Measurements from ENCODE around the gene HS6ST2. TPM values are rescaled to one million over a fixed set of nuclear protein-coding genes. Genes with fewer than 3 reads are reported as not detected.

HS6ST2 gene
- total RNA-seq, 1 donor from 2014 or later = 14.8 TPM

- H3K4me1 Mint-ChIP-seq (ENCODE audit: low read depth) = peaks cover 2% of the 10 kb centered on the region
- H3K27me3 Mint-ChIP-seq = peaks cover 3% of the 10 kb centered on the region
- no peak for TF ChIP-seq CTCF (IDR thresholded peaks at IDR 0.05; ENCODE audit: unreplicated experiment)
- no peak overlapping the region for H3K4me3 Mint-ChIP-seq (ENCODE audit: low read depth)
- no peaks in the 10 kb centered on the region for H3K36me3 Mint-ChIP-seq (ENCODE audit: insufficient read depth)
- no peaks in the 10 kb centered on the region for H3K9me3 Mint-ChIP-seq (ENCODE audit: low read depth)
- no peak for DNase-seq (ENCODE audit: low spot score, unreplicated experiment)
- H3K27ac Mint-ChIP-seq = no peak overlapping the region
These were observed 363.4 kb downstream of the HS6ST2 start for GRCh38 chrX:132594999-132595398.

GRCh38 chrX:132594129-132594528 lies 364.3 kb downstream of the HS6ST2 start:
- Mint-ChIP-seq H3K9me3 (ENCODE audit: low read depth) (no peaks in the 10 kb centered on the region), H3K4me1 (ENCODE audit: low read depth) (peaks cover 2% of the 10 kb centered on the region), H3K27ac (no peak overlapping the region), H3K4me3 (ENCODE audit: low read depth) (no peak overlapping the region), H3K27me3 (peaks cover 3% of the 10 kb centered on the region), H3K36me3 (ENCODE audit: insufficient read depth) (no peaks in the 10 kb centered on the region)
- no peak for DNase-seq (ENCODE audit: low spot score, unreplicated experiment)
- TF ChIP-seq CTCF (IDR thresholded peaks at IDR 0.05; ENCODE audit: unreplicated experiment) = no peak

- H3K9me3 Mint-ChIP-seq (ENCODE audit: low read depth) = no peaks in the 10 kb centered on the region
- no peak for DNase-seq (ENCODE audit: low spot score, unreplicated experiment)
- H3K27me3 Mint-ChIP-seq = peaks cover 3% of the 10 kb centered on the region
- H3K27ac Mint-ChIP-seq = no peak overlapping the region
- peaks cover 2% of the 10 kb centered on the region for H3K4me1 Mint-ChIP-seq (ENCODE audit: low read depth)
- H3K36me3 Mint-ChIP-seq (ENCODE audit: insufficient read depth) = no peaks in the 10 kb centered on the region
- TF ChIP-seq CTCF (IDR thresholded peaks at IDR 0.05; ENCODE audit: unreplicated experiment) = peak; percentile 47
- H3K4me3 Mint-ChIP-seq (ENCODE audit: low read depth) = no peak overlapping the region
These were observed 365.5 kb downstream of the HS6ST2 start for GRCh38 chrX:132592880-132593279.

GRCh38 chrX:132591719-132592275 lies 366.6 kb downstream of the HS6ST2 start:
- no peaks in the 10 kb centered on the region for H3K36me3 Mint-ChIP-seq (ENCODE audit: insufficient read depth)
- peaks cover 3% of the 10 kb centered on the region for H3K4me1 Mint-ChIP-seq (ENCODE audit: low read depth)
- TF ChIP-seq CTCF (IDR thresholded peaks at IDR 0.05; ENCODE audit: unreplicated experiment) = no peak
- no peak overlapping the region for H3K27ac Mint-ChIP-seq
- DNase-seq (ENCODE audit: low spot score, unreplicated experiment) = no peak
- H3K4me3 Mint-ChIP-seq (ENCODE audit: low read depth) = no peak overlapping the region
- H3K9me3 Mint-ChIP-seq (ENCODE audit: low read depth) = no peaks in the 10 kb centered on the region
- peaks cover 3% of the 10 kb centered on the region for H3K27me3 Mint-ChIP-seq

- H3K4me3 Mint-ChIP-seq (ENCODE audit: low read depth) = no peak overlapping the region
- no peak for TF ChIP-seq CTCF (IDR thresholded peaks at IDR 0.05; ENCODE audit: unreplicated experiment)
- no peaks in the 10 kb centered on the region for H3K9me3 Mint-ChIP-seq (ENCODE audit: low read depth)
- H3K36me3 Mint-ChIP-seq (ENCODE audit: insufficient read depth) = no peaks in the 10 kb centered on the region
- no peak for DNase-seq (ENCODE audit: low spot score, unreplicated experiment)
- no peak overlapping the region for H3K27ac Mint-ChIP-seq
- H3K27me3 Mint-ChIP-seq = peaks cover 3% of the 10 kb centered on the region
- H3K4me1 Mint-ChIP-seq (ENCODE audit: low read depth) = peaks cover 3% of the 10 kb centered on the region
These were observed 367.9 kb downstream of the HS6ST2 start for GRCh38 chrX:132590350-132591026.

Measured in progenitor cell of endocrine pancreas (in vitro differentiated cells).